Measurements from ENCODE around the gene ARHGAP10.
"Not testable (repeated sequence)": the region's sequence is repeated elsewhere in the genome, so short reads cannot be mapped to it uniquely, and the experiment has no call there.

Gene ARHGAP10

DNA sequence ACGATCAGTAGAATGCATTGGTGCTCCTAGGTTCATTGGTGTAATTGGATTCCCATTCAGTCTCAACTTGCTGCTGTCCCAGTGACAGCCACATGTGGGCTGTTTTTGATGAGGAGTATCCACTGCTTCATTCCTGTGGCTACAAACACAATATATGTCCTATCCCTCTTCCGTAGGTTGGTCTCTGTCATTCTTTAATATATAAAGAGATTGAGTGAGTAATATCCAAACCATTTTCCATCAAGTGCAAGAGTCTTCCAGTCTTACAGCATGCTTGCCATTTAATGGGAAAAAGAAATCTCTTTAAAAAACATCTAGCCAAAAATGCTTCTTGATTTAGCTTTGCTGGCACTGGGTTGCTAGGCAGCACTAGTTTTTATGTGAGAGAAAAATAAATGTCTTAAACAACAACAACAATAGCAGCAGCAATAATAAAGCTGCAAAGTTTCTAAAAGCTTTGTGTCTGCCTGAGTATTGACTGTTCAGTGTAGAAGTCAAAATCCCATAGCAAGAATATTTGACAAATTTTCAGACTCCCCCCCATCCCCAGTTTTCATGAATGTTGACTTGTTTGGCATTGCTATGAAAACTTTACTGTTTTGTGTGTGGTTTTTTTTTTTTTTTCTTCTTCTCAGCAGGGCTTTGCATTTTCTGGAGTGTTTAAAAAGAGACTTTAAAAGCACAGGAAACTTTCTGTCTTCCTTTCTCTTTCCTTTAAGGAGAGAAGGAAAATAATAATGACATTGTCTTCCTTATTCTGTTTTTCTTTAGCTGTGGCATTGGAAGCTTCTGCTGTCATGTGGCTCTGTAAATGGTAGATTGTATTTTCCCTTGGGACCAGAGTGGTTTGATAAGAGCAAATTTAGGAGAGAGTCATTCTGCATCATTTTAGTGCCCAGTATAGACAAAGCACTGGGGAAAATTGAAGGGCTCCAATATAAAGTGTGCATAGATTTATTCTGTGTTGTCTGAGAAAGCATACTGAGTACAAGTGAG lies 244.3 kb downstream of the ARHGAP10 start:
- in situ Hi-C loops (cut with MboI; ENCODE audit: low sequenced_read_pairs) = no loop called here

DNA sequence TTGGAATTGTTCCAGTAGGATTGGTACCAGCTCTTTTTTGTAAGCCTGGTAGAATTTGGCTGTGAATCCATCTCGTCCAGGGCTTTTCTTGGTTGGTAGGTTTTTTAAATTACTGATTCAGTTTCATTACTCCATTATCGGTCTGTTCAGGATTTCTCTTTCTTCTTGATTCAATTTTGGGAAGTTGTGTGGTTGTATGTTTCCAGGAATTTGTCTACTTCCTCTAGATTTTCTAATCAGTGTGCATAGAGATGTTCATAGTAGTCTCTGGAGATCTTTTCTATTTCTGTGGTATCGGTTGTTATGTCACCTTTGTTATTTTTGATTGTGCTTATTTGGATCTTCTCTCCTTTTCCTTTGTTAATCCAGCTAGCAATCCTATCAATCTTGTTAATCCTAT lies 248.7 kb downstream of the ARHGAP10 start:
- in situ Hi-C loops (cut with MboI; ENCODE audit: low sequenced_read_pairs) = no loop called here

DNA sequence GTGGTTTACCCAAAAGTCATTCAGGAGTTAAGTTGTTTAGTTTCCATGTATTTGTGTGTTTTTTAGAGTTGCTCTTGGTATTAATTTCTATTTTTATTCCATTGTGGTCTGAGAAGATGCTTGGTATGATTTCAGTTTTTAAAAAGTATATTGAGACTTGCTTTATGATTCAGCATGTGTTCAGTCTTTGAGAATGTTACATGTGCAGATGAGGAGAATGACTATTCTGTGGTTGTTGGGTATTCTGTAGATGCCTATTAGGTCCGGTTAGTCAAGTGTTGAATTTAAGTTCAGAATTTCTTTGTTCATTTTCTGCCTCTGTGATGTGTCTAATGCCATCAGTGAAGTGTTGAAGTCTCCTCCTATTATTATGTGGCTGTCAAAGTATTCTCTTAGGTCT lies 249.4 kb downstream of the ARHGAP10 start:
- in situ Hi-C loops (cut with MboI; ENCODE audit: low sequenced_read_pairs) = no loop called here

DNA sequence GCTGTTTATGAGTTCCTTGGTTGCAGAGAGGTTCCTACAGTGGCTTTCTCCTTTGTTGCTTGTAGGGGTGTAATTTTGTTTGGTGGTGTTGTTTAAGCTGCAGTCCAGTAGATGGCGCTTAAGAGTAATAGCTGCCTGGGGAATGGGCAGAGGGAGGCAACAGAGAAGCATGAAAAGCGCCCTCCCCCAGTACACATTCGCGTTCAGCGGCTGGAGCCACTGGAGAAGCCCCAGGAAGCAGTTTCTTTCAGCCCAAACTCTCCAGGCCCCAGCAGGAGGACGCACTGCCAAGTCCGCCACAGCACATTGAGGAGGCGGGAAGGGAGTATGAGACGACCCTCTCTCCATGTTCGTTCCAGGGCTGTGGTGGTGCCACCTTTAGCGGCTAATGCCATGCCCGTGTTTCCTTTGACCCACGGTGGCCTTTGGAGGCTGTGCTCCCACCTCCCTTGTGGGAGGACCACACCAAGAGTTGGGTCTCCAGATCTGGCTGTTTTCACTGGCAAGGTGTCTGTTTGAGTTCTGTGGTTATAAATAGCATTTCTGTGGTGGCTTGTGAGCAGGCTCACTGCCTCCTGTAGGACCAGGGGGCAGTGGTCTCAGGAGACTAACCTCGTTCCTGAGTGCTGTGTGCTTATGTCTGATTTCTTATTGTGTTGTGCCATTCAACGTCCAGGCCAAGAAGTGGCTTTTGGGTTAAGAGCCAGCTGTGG lies 252.3 kb downstream of the ARHGAP10 start:
- in situ Hi-C loops (cut with MboI; ENCODE audit: low sequenced_read_pairs) = no loop called here

DNA sequence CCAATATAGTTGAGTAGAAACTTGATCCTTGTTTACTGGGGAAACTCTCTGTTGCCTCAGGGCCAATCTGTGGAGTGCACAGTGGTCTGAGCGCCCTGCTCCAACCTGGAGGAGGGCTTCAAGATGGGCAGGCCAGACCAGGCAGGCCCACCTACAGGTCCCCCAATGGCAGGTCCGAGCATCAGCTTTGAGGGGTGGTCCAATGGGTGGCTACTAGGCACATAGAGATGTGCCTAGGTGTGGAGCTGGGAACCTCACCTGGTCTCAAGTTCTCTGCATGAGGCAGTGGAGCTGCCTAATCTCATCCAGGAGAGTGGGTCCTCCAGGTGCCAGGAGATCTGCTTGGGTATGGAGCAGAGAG lies 252.9 kb downstream of the ARHGAP10 start:
- in situ Hi-C loops (cut with MboI; ENCODE audit: low sequenced_read_pairs) = no loop called here

DNA sequence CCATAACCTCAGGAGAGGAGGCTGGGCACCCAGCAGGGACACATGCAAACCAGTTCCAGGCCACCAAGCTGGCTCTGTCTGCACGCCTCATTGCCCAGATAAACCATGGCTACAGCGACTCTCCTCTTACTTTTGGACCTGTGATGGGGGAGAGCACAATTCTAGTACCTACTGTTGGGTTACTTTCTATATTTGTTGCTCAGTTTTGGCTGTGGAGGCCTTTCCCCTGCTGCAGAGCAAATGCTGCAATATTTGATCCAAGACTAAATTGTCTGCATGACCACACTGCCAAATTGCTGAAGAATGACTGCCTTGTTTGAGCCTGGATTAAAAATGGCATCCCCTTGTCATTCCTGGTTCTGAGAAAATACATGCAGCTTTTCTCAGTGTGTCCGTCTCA lies 253.5 kb downstream of the ARHGAP10 start:
- in situ Hi-C loops (cut with MboI; ENCODE audit: low sequenced_read_pairs) = no loop called here

DNA sequence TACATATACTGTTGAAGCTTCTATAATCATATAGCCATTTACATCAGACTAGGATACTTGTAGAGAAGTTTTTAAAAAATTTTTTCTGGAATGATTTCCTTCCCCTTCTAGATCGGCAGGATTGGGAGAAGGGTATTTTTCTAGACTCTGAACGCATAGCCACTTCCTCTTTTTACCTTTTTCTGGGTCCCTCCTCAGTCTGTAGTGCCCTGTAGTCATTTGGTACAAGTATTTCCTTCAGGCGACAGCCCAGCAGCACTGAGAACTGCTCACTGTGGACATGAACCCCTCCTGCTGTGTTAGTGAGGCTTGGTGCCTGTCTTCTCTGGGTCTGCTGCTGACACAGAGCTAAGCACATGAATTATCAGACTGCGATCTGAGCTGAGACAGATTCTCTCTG lies 255.4 kb downstream of the ARHGAP10 start:
- in situ Hi-C loops (cut with MboI; ENCODE audit: low sequenced_read_pairs) = no loop called here

DNA sequence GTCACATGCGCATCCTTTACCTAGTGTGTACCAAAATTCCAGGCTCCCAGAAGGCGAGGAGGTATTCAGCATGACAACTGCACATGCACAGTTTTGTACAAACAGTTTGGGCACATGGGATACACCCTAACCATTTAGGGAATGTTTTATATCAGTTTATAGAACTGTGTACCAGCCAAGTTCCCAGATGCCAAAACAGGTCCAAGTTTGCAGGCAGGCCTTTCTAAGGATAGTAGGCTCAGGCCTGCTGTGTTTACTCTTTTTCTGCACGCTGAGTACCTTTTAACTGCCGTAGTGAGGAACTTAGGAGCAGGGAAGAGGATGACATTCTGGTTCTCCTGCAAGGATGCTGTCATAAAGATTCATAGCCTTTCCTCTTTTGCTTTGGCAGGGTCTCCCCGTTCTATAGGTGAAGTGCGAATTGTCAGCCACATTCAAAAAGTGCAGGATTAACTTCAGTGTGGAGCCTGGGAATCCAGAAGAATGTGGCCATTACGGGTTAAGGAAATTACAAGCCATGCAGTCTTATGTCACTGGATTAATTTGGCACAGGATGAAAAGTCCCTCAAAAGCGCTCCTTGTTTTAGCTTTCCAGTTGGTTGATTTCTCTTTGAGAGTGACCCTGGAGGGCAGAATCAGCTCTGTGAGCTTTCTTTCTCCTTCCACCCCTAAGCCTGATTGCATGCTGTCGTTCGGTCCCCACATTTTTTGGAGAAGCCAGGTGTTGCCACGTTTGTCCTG lies 259.8 kb downstream of the ARHGAP10 start:
- in situ Hi-C loops (cut with MboI; ENCODE audit: low sequenced_read_pairs) = no loop called here

DNA sequence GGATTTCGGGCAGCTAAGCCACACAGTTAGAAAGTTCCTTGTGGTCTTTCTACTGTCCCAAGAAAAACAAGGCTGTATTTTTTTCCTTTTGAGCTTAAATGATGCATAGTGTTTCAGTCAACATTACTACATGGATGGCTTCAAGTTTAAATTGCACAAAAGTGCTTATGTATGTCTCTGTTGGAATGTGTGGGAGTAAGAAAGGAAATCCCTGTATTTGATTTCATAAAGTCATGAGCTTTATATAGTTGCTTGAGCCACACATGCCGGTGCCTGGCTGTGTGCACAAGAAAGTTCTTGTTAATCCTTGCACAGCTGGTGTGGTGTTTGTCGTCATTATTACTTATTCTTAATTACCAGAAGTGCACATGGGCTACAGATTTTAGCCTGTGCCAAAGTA lies 262.2 kb downstream of the ARHGAP10 start:
- in situ Hi-C loops (cut with MboI; ENCODE audit: low sequenced_read_pairs) = no loop called here

DNA sequence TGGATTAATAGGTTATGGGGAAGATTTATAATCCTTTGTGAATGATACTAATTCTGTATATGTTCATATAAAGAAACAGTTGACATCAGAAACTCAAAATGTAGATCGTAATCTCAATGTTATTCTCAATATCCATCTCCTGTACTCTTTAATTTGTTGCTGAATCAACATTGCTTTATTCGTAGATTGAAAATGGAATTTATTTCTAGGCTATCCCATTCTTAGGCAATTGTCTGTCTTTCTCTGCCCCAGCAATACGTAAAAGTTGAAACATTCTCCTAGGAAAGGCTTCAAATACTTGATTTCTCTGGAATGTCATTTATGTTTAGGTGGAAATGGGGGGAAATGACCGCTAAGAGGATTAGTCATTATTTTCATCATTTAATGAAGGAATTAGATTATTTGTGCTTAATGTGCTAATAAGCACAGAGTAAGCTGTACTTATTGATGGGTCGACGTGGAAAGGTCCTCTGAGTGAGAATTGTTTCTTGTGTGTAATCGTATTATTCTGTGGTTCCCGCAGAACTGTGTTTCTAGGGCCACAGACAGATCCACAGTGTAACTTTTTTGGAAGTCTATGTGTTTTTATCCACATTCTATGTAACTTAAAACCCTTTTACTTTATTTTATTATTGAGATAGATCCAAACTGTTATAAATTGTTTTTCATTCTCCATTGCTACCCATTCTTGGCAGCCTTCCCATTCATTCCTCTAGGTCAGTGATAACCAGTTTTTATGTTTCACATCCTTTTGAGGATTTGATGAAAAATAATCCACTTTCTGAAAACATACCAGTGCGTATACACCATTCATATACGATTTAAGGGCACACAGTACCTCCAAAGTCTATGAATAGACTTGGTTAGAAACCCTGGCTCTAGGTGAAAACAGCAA lies 262.9 kb downstream of the ARHGAP10 start:
- in situ Hi-C loops (cut with MboI; ENCODE audit: low sequenced_read_pairs) = no loop called here

DNA sequence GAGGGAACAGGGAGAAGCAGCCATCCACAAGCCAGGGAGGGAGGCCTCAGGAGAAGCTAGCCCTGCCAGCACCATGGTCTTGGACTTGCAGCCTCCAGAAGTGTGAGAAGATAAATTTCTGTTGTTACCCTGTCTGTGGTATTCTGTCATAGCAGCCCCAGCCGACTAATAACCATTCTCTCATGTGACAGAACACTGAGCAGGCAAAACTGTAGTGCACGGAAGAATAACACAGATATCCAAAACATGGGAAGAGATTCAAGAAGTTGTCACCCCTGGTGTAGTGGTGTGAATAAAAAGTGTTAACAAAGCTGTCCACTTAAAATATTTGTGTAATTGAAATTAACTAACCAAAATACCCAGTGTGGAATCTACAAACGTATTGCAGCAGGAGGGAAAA lies 265.0 kb downstream of the ARHGAP10 start:
- in situ Hi-C loops (cut with MboI; ENCODE audit: low sequenced_read_pairs) = no loop called here

DNA sequence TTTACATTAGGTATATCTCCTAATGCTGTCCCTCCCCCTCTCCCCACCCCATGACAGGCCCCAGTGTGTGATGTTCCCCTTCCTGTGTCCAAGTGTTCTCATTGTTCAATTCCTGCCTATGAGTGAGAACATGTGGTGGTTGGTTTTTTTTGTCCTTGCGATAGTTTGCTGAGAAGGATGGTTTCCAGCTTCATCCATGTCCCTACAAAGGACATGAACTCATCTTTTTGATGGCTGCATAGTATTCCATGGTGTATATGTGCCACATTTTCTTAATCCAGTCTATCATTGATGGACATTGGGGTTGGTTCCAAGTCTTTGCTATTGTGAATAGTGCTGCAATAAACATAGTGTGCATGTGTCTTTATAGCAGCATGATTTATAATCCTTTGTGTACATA lies 268.1 kb downstream of the ARHGAP10 start:
- in situ Hi-C loops (cut with MboI; ENCODE audit: low sequenced_read_pairs) = not testable (repeated sequence)

DNA sequence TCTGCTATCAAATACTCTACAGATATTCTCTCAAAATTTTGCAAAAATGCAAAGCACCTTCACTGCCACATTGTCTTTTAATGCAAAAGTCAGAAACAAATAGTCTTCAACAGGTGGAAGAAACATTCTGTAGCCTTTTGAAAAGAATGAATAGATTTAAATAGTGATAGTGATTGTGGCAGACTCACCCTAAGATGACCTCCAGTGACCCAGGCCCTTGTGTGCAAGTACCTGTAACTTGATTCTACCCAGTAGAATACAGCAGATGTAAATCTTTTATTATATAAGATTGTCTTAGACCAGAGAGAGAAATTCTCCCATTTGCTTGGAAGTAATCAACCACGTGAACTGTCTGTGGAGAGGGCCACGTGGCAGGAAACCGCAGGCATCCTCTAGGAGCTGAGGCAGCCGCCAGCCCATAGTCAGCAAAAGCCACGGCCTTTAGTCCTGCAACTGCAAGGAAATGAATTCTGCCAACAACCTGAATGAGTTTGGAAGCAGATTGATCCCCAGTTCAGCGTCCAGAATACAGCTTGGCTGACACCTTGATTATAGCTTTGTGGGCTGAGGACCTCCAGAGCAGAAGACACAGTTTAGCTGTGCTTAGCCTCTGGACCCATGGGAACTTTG lies 272.5 kb downstream of the ARHGAP10 start:
- in situ Hi-C loops (cut with MboI; ENCODE audit: low sequenced_read_pairs) = no loop called here

DNA sequence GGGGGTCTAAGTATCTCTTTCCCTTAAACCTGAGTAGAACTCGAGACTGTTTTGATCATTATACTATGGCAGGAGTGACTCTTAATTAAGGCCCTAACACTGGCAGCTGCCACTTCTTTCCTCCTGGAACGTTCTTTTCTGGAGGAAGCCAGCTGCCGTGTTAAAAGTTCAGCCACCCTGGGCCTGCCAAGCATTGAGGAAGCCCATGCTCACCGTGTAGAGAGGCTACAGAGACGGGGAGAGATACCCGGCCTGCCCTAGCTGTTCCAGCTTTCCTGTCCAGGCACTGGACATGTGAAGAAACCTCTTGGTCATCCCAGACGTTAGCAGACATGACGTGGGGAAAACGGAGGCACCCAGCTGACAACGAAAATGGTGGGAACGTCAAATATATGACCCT lies 274.1 kb downstream of the ARHGAP10 start:
- in situ Hi-C loops (cut with MboI; ENCODE audit: low sequenced_read_pairs) = no loop called here

DNA sequence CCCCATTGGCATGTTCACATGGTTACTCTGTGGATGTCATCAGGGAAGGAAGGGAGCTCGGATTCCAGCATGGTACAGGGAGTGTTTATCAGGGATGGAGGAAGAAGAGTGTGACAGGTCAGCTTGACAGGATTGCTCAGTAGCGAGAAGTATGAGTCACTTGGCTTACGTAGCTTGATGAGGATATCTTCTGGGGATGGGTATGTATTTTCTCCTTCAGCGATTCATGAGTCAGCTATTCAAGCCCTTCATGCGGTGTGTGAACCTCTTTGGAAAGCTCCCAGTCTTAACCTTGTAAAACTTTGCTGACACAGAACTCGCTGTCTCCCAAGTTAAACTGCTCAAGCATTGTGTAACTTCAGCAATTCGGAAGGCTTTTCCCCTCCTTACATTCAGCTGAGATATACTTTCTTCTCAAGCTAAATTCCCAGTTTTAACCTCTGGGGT lies 275.4 kb downstream of the ARHGAP10 start:
- in situ Hi-C loops (cut with MboI; ENCODE audit: low sequenced_read_pairs) = no loop called here

DNA sequence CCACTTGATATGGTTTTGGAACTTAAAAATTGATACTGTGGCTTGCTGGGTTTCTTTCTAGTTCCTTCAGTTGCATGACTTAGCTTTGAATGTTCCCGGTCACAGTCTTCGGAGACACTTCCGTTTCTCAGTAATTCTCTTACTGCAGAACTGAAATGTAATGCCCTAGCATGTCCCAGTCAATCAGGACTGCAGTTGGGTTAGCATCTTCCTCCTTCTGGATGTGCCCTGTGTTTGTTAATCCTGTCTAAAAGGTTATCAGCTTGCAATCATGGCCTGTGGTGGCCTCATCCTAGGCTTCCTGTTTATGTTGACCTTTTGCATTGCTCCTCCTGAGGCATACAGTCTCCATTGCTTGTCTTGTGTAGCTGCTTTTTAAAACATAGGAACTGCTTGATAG lies 275.9 kb downstream of the ARHGAP10 start:
- in situ Hi-C loops (cut with MboI; ENCODE audit: low sequenced_read_pairs) = no loop called here

DNA sequence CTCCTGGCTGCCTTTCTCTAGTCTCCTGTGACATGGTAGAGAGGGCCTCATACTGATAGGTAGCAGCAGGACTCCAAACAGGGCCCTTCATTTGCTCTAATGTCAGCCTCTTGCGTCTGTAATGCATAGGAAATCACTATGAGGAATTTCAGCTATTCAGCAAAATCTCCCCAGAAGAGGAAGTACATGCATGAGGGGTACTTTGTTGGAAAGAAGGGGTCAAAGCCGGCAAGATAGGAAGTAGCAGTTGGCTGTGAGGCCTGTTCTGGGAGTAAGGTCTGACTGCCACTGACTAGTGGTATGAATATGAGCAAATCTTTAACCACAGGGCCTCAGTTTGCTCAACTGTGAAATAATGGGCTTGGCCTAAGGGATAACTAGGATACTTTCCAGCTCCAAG lies 283.2 kb downstream of the ARHGAP10 start:
- in situ Hi-C loops (cut with MboI; ENCODE audit: low sequenced_read_pairs) = no loop called here

DNA sequence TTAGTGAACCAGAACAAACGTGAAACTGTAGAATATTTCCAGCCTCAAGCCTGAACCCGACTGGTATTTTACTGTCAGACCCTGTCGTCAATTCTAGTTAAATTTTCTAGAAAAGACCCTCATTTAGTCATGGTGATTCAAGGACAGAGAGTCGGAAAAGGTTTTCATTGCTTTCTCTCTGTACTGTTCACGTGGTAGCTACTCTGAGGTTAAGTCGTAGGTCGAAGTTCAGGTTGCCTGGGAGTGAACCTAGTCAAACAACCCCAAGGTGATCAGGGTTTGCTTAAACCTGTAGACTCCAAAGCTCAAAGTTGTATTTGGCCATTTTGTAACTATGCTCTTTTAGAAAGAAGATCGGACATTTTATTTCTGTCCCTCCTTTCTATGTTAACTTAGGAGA lies 283.6 kb downstream of the ARHGAP10 start:
- in situ Hi-C loops (cut with MboI; ENCODE audit: low sequenced_read_pairs) = no loop called here

DNA sequence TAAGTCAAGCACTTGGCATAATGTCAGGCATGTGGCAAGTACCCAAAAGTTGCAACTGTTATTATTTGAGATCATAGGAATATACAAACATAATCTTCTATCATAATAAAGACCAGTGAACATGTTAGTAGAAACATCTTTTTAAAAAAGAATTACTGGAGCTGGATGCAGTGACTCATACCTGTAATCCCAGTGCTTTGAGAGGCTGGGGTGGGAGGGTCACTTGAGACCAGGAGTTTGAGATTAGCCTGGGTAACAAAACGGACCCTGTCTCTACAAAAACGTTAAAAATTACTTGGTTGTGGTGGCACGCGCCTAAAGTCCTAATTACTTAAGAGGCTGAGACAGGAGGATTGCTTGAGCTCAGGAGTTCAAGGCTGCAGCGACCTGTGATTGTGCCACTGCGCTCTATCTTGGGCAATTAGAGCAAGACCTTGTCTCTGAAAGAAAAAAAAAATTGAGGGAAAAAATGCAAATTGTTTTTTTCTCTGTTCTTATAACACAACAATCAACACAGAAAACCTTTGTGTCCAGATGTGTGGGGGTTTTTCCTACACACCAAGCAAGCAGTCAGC lies 284.3 kb downstream of the ARHGAP10 start:
- in situ Hi-C loops (cut with MboI; ENCODE audit: low sequenced_read_pairs) = no loop called here

DNA sequence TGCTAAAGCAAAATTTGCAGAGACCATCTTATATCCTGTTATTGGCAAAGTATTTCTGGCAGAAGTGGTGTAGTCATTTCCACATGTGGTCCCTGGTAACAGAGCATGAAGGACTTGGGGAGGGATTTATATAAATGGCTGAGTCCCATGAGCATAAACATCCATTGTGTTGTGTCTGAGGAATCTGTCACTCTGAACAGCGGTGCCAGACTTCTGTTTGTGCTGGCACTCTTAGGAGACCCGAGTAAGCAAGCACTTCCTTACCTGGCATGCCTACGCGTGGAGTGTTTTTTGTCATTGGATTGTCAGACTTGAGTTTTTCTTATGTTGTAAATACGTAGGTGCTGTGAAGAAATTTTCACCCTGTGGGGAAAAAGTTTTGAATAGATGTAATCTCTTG lies 285.9 kb downstream of the ARHGAP10 start:
- in situ Hi-C loops (cut with MboI; ENCODE audit: low sequenced_read_pairs) = no loop called here

Data from HL-60/S4 (cell line).